ENCODE data around the gene PTBP3.
"Not testable (repeated sequence)": the region's sequence is repeated elsewhere in the genome, so short reads cannot be mapped to it uniquely, and the experiment has no call there.

PTBP3 gene

DNA sequence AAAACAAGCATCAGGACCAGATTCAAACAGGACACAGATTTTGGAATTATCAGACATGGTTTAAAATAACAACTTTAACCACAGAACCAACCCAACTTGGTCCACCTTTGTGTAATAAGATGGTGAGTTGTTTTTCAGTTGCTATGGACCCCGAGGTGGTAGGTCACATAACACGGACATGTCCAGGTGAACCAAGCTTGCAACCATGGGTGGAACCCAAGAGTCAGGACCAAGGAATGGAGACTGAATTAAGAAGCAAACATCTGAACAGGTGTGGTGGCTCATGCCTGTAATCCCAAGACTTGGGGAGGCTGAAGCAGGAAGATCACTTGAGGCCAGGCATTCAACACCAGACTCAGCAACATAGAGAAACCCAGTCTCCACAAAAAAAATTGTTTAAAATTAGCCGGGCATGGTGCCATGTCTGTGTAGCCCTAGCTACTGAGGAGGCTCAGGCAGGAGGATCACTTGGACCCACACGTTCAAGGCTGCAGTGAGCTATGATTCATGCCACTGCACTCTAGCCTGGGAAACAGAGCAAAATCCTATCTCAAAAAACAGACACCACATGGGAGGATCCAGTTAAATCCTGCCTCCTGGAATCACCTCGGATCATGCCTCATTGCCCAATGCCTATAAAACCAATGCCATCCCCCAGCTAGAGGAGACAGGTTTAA is 10.6 kb downstream of the PTBP3 start:
- no peak for DNase-seq (ENCODE audit: low spot score)

DNA sequence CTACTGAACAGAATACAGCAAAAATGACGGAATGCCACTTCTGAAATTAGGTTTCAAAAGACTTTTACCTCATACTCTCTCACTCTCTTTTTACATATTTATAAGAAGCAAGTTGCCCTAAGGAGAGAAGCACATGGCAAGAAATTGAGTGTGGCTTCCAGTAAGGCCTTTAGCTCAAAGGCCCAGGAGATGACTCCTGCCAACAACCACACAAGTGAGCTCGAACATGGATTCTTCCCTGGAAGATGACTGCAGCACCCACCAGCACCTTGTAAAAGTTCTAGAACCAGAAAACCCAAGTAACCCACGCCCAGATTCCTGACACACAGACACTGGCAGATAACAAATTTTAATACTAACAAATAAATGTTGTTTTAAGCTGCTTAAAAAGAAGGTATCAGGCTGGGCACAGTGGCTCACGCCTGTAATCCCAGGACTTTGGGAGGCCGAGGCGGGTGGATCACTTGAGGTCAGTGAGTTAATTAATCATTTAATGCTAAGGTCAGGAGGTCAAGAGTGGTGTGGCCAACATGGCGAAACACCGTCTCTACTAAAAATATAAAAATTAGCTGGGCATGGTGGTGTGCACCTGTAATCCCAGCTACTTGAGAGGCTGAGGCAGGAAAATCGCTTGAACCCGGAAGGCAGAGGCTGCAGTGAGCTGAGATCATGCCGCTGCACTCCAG is 17.0 kb downstream of the PTBP3 start:
- no peak for DNase-seq (ENCODE audit: low spot score)

DNA sequence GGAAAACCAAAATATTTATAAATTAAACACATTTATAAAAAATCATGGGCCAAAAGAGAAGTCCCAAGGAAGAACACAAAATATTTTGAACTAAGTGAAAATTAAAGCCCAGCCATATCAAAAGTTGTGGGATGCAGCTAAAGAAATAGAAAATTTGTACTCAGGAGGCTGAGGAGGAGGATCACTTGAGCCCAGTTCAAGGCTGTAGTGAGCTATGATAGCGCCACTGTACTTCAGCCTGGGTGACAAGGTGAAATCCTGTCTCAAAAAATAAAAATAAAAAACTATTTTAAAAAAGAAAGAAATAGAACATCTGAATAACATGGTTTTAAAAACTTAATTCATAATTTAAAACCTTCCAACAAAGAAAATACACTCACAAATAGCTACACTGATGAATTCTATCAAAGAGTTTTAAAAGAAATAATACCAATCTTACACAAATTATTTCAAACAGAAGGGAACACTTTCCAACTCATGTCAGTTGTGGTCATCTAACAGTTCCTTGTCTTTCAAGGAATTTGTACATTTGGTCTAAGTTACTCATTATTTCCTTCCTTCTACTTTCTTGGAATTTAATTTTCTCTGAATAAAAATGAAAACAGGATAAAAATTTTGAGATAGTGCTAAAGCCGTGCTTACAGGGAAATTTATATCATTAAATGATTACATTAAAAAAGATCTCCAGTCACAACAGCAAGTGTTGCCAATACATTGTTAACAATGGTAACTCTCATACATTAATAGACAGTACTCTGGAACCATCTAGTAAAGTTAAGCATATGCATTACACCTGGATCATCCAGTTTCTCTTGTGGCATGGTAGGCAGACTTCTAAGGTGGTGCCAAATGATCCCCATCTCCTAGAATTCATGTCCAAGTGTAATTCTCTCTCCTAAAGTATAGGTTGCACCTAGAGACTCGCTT is 17.8 kb downstream of the PTBP3 start:
- DNase-seq (ENCODE audit: low spot score) = no peak

DNA sequence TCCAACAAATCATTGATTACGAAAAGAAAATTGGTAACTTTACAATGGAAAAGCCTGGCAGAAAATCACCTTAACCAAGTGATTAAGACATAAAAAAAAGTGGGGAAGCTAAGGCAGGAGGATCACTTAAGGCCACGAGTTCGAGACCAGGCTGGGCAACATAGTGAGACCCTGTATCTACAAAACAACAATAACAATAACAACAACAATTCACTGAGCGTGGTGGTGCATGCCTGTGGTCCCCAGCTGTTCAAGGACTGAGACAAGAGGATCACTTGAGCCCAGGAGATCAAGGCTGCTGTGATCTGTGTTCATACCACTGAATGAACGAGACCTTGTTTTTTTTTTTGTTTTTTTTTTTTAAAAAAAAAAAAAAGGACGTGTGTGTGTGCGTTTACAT is 21.3 kb downstream of the PTBP3 start:
- DNase-seq (ENCODE audit: low spot score) = no peak

DNA sequence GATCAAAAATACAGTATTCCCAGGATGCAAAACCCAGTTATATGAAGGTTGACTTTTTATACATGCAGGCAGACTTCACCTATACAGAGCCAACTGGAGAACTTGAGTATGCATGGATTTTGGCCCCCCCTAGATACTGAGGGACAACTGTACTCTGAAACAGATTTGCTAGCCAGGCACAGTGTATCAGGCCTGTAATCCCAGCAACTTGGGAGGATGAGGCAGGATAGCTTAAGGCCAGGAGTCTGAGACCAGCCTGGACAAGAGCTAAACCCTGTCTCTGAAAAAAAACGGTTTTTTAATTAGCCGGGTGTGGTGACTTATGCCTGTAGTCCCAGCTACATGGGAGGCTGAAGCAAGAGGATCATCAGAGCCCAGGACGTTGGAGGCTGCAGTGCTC is 21.9 kb downstream of the PTBP3 start:
- no peak for DNase-seq (ENCODE audit: low spot score)

DNA sequence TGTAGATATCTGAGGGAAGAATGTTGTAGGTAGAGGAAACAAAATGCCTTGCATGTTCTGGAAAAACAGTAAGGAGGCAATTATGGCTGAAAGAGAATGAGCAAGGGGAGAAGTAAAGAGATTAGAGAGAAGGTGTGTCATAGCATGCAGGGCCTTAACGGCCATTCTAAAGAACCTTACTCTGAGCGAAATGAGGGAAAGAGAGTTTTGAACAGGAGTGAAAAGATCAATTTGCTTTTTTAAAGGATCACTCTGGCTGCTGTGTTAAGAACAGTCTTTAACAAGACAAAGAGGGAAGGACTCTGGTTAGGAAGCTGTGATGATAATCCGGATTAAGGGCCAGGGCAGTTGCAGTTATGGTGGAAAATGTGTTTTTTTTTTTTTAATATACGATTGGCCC is 22.6 kb downstream of the PTBP3 start:
- DNase-seq (ENCODE audit: low spot score) = no peak

DNA sequence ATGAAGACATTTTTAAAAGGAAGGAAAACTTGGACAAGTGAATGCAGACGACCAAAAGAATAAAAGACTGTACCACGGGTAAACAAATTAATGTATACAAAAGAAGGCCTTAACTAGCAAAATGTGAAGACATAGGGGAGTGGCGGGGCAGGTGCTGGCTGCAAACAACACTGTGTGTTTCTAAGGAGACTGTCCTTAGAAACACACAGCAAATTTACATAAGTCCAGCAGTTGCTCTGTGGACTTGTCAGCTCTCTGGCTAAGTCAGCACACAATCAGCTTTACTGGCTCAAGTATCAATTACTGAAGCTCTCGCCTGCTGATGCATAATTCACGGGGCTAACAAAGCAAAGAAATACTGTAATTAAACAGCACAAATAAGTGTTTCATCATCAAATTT is 24.8 kb downstream of the PTBP3 start:
- no peak for DNase-seq (ENCODE audit: low spot score)

DNA sequence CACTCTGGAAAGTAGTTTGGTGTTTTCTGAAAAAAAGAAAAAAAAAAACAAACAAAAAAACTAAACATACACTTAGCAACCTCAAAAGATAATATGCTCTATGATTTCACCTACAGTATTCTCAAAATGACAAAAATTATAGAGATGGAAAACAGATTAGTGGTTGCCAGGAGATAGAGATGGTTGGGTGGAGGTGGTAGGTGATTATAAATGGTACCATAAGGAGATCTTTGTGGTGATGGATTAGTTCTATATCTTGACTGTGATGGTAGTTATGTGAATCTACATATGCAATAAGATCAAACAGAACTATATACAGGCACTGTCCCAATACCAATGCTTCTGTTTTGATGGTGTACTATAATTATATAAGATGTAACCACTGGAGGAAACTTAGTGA is 32.0 kb downstream of the PTBP3 start:
- no peak for DNase-seq (ENCODE audit: low spot score)

DNA sequence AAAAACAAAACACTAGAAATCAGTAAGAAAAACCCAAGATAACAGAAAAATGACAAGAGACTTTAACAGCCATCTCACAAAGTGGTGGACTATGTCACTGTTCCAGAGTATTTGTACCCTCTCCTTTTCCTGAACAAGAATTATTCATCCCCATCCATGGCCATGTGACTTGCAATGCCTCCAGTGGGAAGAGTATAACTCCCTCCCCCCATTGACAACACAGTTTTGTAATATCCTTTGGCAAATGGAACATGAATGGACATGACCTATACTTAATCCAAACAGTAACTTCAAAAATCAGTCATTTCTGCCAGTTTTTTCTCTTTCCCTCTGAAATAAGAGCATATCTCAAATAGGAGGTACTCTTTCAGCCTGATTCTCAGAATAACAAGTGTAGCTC is 33.9 kb downstream of the PTBP3 start:
- no peak for DNase-seq (ENCODE audit: low spot score)

DNA sequence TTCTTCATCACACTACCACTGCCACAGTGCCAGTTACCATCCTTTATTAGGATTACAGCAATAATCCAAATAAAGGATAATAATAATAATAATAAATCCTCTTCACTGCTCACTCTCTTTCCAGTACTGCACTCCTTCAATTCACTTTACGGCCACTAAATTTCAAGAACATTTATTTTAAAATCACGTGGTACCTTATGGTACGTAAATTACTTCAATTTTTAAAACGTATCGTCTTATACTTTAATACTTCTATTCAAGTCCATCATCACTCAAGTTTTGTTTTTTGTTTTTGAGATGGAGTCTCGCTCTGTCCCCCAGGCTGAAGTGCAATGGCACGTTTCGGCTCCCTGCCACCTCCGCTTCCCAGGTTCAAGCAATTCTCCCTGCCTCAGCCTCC is 36.5 kb downstream of the PTBP3 start:
- no peak for DNase-seq (ENCODE audit: low spot score)

DNA sequence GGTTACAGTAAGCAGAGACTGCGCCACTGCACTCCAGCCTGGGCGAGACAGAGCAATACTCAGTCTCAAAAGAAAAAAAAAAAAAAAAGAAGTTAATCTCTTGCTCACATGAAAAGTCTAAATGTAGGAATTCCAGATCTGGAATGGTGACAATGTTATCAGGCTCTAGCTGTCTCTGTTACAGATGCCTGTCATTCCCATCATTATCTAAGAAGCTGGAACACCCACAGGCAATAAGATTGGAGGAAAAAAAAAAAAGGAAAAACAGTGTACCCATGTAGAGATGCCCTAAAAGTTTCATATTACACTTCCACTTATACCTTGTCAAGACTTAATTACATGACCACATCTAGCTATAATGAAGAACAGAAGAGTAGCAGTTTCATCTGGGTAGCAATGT is 38.2 kb downstream of the PTBP3 start:
- no peak for DNase-seq (ENCODE audit: low spot score)

DNA sequence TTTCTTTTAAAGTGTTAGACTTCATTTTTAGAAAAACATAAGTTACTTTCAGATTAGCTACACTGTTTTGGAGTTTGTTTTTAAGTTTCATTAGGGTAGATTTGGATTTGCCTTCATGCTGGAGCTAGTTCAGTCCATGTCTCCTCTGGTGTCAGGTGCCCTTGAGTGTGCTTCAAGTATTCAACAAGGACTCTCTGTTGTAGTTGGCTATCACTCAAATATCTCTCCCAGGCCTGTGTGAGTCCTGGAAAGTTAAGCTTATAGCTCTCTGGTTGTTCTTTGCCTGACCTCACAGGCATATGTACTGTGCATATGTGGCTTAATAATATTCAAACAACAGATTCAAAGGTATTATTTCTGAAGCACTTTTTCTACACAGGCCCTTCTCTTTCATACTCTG is 45.4 kb downstream of the PTBP3 start:
- no peak for DNase-seq (ENCODE audit: low spot score)

DNA sequence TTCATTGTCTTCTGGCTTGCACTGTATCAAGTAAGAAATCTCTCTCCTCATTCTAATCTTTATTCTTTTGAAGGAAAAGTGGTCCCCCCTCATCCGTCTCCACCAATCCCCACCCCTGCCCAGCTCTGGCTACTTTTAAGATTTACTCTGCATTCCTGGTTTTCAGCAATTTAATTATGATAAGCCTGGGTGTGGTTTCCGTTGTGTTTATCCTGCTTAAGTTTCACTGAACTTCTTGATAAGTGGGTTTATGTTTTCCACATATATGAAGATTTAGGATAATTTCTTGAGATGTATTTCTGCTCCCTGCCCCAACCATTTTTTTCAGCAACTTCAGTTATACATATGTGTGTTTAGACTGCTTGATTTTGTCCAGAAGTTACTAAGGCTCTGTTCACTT is 46.5 kb downstream of the PTBP3 start:
- DNase-seq (ENCODE audit: low spot score) = no peak

DNA sequence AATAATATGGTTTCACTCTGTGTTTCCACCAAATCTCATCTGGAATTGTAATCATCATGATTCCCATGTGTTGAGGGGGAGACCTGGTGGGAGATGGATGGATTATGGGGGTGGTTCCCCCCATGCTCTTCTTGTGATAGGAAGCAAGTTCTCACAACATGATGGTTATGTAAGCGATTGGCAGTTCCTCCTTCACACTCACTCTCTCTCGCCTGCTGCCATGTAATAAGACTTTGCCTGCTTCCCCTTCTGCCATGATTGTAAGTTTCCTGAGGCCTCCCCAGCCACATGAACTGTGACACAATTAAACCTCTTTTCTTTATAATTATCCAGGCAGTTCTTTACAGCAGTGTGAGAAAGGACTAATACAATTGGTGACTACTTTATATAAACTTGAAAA is 48.4 kb downstream of the PTBP3 start:
- no peak for DNase-seq (ENCODE audit: low spot score)

DNA sequence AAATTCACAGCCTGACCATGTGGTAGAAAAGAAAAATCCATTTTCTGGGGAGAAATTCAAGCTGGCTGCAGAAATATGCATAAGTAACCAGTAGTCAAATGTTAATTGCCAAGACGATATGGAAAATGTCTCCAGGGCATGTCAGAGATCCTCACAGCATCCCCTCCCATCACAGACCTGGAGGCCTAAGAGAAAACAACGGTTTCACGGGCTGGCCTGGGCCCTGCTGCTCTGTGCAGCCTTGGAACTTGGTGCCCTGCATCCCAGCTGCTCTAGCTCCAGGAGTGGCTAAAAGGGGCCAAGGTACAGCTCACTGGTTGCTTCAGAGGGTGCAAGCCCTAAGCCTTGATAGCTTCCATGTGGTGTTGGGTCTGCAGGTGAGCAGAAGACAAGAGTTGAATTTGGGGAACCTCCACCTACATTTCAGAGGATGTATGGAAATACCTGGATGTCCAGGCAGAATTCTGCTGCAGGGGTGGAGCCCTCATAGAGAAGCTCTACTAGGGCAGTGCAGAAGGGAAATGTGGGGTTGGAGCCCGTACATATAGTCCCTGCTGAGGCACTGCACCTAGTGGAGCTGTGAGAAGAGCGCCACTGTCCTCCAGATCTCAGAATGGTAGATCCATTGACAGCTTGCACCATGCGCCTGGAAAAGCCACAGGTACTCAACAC is 49.7 kb downstream of the PTBP3 start:
- no peak for DNase-seq (ENCODE audit: low spot score)

DNA sequence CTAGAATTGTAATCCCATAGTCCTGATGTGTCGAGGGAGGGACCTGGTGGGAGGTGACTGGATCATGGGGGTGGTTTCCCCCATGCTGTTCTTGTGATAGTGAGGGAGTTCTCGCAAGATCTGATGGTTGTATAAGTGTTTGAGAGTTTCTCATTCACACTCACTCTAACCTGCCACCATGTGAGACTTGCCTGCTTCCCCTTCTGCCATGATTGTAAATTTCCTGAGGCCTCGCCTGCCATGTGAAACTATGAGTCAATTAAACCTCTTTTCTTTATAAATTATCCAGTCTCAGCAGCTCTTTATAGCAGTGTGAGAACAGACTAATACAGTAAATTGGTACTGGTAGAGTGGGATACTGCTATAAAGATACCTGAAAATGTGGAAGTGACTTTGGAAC is 50.6 kb downstream of the PTBP3 start:
- DNase-seq (ENCODE audit: low spot score) = not testable (repeated sequence)

DNA sequence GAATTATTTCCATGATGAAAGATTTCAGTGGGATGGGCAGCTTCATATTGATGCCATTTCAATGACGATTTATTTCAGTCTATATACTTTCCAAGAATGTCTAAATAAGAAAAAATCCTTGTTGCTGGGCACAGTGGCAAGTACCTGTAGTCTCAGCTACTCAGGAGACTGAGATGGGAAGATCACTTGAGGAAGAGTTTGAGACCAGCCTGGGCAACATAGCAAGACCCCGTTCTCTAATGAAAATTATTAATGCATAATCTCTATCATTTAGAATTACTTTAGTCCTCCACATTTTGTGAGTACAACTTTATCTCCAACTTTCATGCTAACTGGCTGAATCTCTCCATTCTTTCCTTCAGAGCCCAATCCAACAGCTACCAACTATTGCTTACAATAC is 52.5 kb downstream of the PTBP3 start:
- DNase-seq (ENCODE audit: low spot score) = no peak

DNA sequence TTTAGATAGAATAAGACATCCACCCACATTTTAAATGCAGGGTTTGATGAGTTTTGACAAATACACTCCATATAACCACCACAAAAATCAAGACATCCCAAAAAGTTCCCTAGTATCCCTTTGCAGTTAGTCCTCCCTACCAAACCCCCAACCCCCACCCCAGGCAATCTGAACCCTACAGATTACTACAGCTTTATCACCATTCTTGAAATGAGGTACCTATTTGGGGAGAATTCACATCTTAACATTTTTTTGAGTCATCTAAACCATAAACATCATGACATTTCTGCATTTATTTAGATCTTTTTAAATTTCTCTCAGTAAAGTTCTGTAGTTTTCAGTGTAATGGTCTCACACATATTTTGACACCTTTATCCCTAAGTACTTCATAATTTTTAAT is 53.9 kb downstream of the PTBP3 start:
- DNase-seq (ENCODE audit: low spot score) = no peak

DNA sequence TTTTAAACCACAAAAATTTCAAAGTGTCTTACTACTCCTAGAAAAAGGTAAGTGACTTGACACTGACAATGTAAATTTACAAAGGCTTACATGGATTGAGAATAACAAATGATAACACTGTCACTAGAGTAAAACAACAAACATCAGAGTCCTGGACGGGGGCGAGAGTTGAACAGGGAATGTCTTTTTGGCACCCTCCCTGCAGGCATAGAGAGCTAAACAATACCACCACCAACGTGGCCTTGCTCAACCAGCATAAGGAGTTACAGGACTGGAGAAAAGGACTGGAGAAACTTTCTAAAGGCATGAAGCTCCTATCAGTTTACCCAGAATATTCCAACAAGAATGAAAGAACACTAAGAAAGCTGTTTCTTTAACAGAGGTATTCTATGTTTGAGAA is 55.3 kb downstream of the PTBP3 start:
- no peak for DNase-seq (ENCODE audit: low spot score)

DNA sequence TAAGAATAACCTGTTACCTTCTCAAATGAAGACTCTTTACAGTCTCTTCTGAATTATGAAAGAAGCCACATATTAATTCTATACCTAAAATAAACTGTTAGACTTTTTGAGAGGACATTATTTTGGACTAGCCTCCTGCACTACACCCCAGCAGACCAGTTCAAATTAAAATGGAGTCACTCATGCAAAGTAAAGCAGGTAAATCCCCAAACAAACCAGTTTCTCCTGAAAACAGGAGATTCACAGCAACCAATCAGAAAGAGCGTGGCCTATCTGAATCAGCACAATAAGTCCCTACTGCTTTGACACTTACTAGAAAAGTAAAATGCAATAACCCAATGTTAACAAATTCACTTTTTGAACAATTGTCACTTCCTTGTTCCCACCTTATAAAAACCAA is 58.8 kb downstream of the PTBP3 start:
- DNase-seq (ENCODE audit: low spot score) = no peak

DNA sequence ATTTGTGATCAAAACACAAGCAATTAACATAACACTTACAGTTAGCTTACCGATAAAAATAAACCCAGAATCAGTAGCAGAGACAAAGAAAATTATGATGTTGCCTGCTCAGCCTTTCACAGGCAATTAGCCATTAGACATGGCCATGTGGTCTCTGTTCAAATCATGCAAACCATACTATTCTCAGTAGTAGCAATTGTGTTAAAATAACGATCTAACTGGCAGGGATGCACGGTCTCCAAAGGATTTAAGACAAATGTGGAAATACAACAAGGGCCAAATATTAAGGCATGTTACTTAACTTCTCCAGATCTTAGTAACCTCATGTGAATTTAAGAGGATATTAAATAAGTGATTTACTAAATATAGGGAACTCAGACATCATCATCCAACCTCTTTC is 59.5 kb downstream of the PTBP3 start:
- DNase-seq (ENCODE audit: low spot score) = no peak

DNA sequence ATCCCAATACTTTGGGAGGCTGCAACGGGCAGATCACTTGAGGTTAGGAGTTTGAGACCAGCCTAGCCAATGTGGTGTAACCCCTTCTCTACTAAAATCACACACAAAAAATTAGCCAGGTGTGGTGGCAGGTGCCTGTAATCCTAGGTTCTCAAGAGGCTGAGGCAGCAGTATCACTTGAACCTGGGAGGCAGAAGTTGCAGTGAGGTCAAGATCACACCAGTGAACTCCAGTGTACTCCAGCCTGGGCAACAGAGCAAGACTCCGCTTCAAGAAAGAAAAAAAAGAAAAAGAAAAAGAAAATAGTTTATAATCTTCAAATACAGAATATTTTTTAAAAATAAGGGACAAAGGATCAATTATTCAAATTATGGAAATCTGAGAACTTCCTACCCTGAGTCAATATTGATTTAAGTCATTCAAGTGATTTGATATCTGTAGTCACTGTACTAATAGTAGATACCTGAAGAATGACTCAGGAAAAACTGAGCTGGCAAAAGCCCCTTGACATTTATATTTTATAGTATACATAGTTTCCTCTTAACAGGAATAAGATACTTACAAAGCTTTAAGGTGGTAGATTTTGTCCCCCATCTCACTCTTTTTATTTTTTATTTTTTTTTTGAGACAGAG is 61.8 kb downstream of the PTBP3 start:
- DNase-seq (ENCODE audit: low spot score) = no peak

Data from HuH-7 (cell line).